Suprapubic skin (tissue), 3 donors: ENCODE data around the gene FBXW9.

Experiments
- CTCF ChIP-seq, 2 donors: fragments of 200-600 bp in 1 of 2; fragments of 450-650 bp in 1 of 2; sonication (generic) in 1 of 2; IDR thresholded peaks; one replicate each; pipeline ENCODE4 v1.5.1; 2016 to 2019; ENCODE audit warnings: antibody characterized with exemption in 2 of 2, mild to moderate bottlenecking in 1 of 2, moderate library complexity in 1 of 2
- EP300 ChIP-seq: sonication (generic); formaldehyde crosslinking; IDR thresholded peaks from one replicate; pipeline ENCODE4 v1.6.1; 2017; ENCODE audit warnings: antibody characterized with exemption

GRCh38 chr19:12668346-12668745 lies 28.1 kb downstream of the FBXW9 start:
- no peak for TF ChIP-seq CTCF (IDR thresholded peaks at IDR 0.05)
- TF ChIP-seq EP300, result no peak
